ENCODE results near the gene CEP290.
"Not testable (repeated sequence)": the region's sequence is repeated elsewhere in the genome, so short reads cannot be mapped to it uniquely, and the experiment has no call there.

CEP290 gene

DNA sequence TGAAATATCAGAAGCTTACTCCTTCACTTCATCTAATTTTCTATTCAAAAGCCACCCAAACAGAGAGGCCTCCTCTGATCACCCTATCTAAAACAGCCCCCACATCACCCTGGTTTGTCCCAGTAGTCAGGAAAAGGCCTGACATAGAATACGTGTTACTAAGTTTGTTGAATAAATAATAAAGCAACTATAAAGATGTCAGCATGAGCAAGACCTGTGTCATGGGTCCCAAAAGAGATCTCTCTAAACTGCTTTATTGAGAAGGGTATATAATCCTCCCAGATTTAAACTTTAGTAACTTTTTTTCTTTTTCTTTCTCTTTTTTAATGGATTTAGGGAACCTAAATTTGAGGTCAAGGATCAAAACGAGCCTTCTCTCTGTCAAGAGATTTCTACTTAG lies 85.3 kb downstream of the CEP290 start:
- DNase-seq (ENCODE audit: low spot score): no peak

- DNase-seq (ENCODE audit: low spot score): peak; percentile 15
Measured at GRCh38 chr12:88052686-88053085, 89.2 kb downstream of the CEP290 start.

DNA sequence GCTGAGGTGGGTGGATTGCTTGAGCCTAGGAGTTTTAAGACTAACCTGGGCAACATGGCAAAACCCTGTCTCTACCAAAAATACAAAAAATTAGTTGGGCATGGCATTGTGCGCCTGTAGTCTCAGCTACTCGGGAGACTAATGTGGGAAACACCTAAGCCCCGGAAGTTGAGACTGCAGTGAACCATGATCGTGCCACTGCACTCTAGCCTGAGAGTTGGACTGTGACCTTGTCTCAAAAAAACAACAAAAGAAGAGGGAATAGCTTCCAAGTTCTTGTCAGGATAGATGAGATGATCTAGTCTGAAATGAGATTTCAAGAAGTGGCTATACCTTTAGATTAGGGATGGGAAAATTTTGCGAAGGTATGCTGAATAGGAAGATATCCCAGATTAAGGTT lies 97.9 kb downstream of the CEP290 start:
- no peak for DNase-seq (ENCODE audit: low spot score)

DNA sequence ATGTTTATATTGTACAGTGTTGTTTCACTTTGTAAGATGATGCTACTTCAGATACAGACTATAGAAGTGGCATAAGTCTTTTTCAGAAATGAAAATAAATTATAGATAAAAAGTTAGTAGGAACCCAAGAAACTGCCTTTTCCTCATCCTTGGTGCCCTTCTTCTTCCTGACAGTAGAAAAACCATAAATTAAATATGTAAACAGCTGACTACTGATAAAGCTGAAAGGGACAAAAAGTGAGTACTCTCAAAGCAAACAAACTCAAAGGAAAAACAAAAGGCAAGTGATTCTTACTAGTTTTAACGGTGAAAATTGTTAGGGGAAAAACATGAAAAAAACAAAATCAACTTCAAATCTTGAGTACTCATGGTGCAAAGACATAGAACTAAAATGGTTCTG lies 104.1 kb downstream of the CEP290 start:
- no peak for DNase-seq (ENCODE audit: low spot score)

DNA sequence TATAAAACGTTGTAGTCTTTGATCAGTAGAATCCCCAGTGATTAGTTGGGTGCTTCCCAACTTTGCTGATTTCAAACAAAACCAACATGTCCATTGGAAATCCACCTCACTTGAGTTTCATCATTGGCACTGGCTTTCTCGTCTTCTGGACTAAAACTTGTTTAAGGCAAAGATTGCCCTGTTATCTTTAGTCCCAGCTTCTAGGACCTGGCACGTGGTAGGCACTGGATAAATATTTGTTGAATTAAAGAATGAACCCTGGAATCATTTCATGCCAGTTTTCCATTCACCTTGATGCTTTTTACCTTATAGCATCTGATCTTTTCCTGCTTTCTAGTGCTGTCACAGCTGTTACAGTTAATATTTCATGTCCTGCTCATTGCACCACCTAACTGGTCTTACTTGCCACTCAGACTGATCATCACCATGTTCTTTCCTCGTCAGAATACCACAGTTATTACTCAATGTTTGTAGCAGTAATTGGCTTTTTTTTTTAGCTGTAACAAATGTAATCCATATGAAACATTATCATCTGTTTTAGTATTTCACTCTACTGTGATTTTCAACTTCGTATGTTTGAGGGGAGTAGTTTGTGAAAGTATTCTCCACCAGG lies 105.4 kb downstream of the CEP290 start:
- peak; percentile 47 for DNase-seq (ENCODE audit: low spot score)

GRCh38 chr12:88035907-88036289 lies 106.0 kb downstream of the CEP290 start:
- DNase-seq (ENCODE audit: low spot score): no peak

DNA sequence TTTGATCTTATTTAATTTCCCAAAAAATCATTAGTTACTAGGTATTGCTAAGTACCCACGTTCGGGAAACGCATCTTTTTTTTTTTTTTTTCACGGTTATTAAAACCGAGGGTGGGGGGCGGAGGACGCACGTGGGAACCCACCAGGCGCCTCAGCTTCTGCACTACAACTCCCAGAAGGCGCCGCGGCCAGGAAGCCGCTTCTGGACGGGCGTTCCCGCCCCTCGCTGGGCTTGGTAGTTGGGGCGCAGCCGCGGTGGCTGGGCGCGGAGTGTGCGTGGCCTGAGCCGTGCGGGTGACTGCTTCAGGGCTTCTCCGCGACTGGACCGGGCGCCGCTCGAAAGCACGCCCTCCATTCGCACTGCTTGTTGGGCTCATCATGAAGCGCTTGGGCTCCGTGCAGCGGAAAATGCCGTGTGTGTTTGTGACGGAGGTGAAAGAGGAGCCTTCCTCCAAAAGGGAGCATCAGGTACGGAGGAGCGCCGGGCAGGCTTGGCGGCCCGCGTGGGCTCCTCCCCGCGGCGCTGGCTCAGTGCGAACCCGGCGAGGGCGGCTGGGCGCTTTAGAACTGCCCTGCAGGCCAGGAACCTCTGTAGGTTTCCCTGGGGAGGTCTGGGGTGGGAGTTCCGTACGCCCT lies 106.5 kb downstream of the CEP290 start:
- peak; percentile 94 for DNase-seq (ENCODE audit: low spot score)

DNA sequence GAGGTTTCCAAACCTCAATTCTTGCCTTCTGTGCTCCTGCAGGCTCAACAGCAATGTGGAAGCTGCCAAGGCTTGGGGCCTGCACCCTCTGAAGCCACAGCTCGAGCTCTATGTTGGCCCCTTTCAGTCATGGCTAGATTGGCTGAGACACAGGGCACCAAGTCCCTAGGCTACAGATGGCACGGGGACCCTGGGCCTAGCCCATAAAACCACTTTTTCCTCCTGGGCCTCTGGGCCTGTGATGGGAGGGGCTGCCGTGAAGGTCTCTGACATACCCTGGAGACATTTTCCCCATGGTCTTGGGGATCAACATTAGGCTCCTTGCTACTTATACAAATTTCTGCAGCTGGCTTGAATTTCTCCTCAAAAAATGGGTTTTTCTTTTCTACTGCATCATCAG lies 110.7 kb downstream of the CEP290 start:
- not testable (repeated sequence) for DNase-seq (ENCODE audit: low spot score)

DNA sequence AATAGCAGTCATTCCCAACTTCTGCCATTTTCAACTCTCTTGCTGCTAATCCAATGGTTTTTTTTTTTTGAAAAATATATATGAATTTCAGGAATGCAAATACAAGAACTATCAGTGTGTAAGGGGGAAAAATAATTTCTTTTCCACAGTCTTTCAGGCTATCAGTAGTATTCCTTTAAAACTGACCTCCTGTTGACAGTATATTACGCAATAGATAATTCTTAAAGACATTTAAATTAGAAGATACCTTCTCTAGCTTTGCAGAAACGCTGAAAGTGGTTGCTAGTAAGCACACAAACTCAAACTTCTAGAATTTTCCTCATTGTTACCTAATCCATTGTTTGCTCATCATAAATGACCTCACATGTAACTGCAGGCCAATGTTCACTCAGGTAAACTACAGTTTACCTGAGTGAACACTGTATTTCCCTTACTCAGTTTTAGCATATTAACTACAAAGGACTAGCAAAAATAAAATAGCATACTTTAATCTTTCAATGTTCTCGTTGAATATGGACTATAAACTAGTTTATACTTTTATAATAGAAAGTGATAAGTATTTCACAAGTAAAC lies 112.7 kb downstream of the CEP290 start, which contains the start of gene C12orf50:
Gene C12orf50 (minus strand): TSS at position 309 of the 573 bp plus-strand sequence. CDS start 2,439 bp downstream, outside the sequence.
- no peak for DNase-seq (ENCODE audit: low spot score)

GRCh38 chr12:88026196-88026595 lies 115.7 kb downstream of the CEP290 start:
- DNase-seq (ENCODE audit: low spot score): no peak

GRCh38 chr12:88017964-88018363 lies 123.9 kb downstream of the CEP290 start:
- DNase-seq (ENCODE audit: low spot score): no peak

GRCh38 chr12:88015825-88016224 lies 126.1 kb downstream of the CEP290 start:
- DNase-seq (ENCODE audit: low spot score): no peak

GRCh38 chr12:88011755-88012154 lies 130.1 kb downstream of the CEP290 start:
- no peak for DNase-seq (ENCODE audit: low spot score)

DNA sequence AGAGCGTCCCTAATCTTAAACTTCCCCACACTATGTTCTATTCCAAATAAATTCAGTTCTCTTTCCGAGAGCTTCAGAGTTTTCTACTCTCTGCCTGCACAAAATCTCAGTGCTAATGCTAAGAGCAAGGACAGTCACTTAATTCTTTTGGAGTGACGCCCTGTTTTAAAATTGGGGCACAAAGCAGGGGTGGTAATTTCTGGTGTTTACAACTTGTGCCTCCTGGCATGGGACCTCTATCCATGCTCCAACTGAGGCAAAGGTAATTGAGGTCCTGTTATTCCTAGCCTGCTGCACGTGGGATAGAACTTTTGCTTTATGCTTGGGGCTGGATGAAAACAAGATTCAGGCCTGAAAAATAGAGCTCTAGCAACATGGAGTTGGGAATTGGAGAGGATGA lies 135.5 kb downstream of the CEP290 start:
- DNase-seq (ENCODE audit: low spot score): no peak

GRCh38 chr12:88001327-88001726 lies 140.6 kb downstream of the CEP290 start:
- DNase-seq (ENCODE audit: low spot score): no peak

Data from AG08396 (cell line).